Natural killer cell (primary cell): Measurements from ENCODE around the gene TTC9B. TPM values are rescaled to one million over a fixed set of nuclear protein-coding genes. Genes with fewer than 3 reads are reported as not detected.

Experiments used
- ATAC-seq, 3 donors: fragments of 150-1000 bp in 2 of 3; fragments of 200-7000 bp in 1 of 3; cut with Tn5 transposase; 1 replicate in 1 of 3; 2 replicates in 2 of 3; pipeline ENCODE4 v1.10.0; 2021; ENCODE audit warnings: mild to moderate bottlenecking in 2 of 3, moderate library complexity in 2 of 3
- DNase-seq, 2 donors: peaks; one replicate each; pipeline versions ENCODE4 v3.0.0 to v3.0.0-alpha.2; 2013 to 2021; ENCODE audit warnings: mixed read lengths in 1 of 2
- H3K27ac ChIP-seq: one replicate; pipeline ENCODE4 v1.5.1; 2013; ENCODE audit warnings: mild to moderate bottlenecking, low read length
- H3K27me3 ChIP-seq: one replicate; pipeline ENCODE4 v1.6.1; 2013; ENCODE audit warnings: low read length; ENCODE audit not compliant: control insufficient read depth, insufficient read depth
- H3K36me3 ChIP-seq: one replicate; pipeline ENCODE4 v1.6.1; 2013; ENCODE audit warnings: low read length; ENCODE audit not compliant: control insufficient read depth, insufficient read depth
- H3K4me1 ChIP-seq: one replicate; pipeline ENCODE4 v1.6.1; 2013; ENCODE audit warnings: low read length; ENCODE audit not compliant: control insufficient read depth, insufficient read depth
- H3K4me3 ChIP-seq: one replicate; pipeline ENCODE4 v1.5.1; 2013; ENCODE audit warnings: low read length
- H3K9me3 ChIP-seq: one replicate; pipeline ENCODE4 v1.6.1; 2013; ENCODE audit warnings: low read length; ENCODE audit not compliant: control insufficient read depth, insufficient read depth
- H3K27ac Mint-ChIP-seq, 2 donors: one replicate each; pipeline ENCODE4 v1.8.0; 2022; ENCODE audit warnings: mild to moderate bottlenecking in 2 of 2, mixed read lengths in 2 of 2, moderate library complexity in 1 of 2
- H3K27me3 Mint-ChIP-seq, 2 donors: one replicate each; pipeline ENCODE4 v1.8.0; 2022; ENCODE audit warnings: low read depth in 2 of 2, mixed read lengths in 2 of 2
- H3K36me3 Mint-ChIP-seq: one replicate; pipeline ENCODE4 v1.8.0; 2022; ENCODE audit warnings: mixed read lengths
- H3K4me1 Mint-ChIP-seq, 2 donors: one replicate each; pipeline ENCODE4 v1.8.0; 2022; ENCODE audit warnings: mixed read lengths in 2 of 2
- H3K4me3 Mint-ChIP-seq: one replicate; pipeline ENCODE4 v1.8.0; 2022; ENCODE audit warnings: mild to moderate bottlenecking, moderate library complexity, mixed read lengths
- H3K9me3 Mint-ChIP-seq, 2 donors: one replicate each; pipeline ENCODE4 v1.8.0; 2022; ENCODE audit warnings: mixed read lengths in 2 of 2
- CTCF ChIP-seq: fragments of 200-600 bp; IDR thresholded peaks from one replicate; pipeline ENCODE4 v1.8.0; 2022; ENCODE audit warnings: antibody characterized with exemption
- WGBS: methylation state at CpG from one replicate; pipeline ENCODE4 v1.1.7; 2013; ENCODE audit warnings: missing lambda C conversion rate; ENCODE audit not compliant: insufficient coverage; 5-methylcytosine and 5-hydroxymethylcytosine counted together
- intact Hi-C: fragments of 100-400 bp; cut with micrococcal nuclease; formaldehyde crosslinking; loops from one replicate; pipeline ENCODE4 v1.14.2; 2022
- total RNA-seq, 4 donors: library from RNA; stranded (reverse); fragments of 120-200 nt in 1 of 4; gene quantifications; one replicate each; pipeline versions ENCODE4 v1.2.3 to v1.2.4, GENCODE V29; 2013 to 2022

The TTC9B gene
- total RNA-seq, 3 donors from 2014 or later (not counting 1 experiment from before 2014, with no cell fraction given) = not detected

- H3K36me3 Mint-ChIP-seq = no peaks in the 10 kb centered on the region
- TF ChIP-seq CTCF = no peak
Measured at GRCh38 chr19:40240332-40240731, 22.1 kb upstream of the TTC9B start.

GRCh38 chr19:40239415-40240226 lies 21.4 kb upstream of the TTC9B start:
- Histone ChIP-seq H3K27ac (no peak overlapping the region), H3K36me3 (peaks cover 67% of the 10 kb centered on the region), H3K9me3 (no peaks in the 10 kb centered on the region), H3K27me3 (no peaks in the 10 kb centered on the region), H3K4me1 (no peaks in the 10 kb centered on the region), H3K4me3 (no peak overlapping the region)
- DNase-seq (no peak), ATAC-seq (no peak)
- Mint-ChIP-seq H3K9me3 (no peaks in the 10 kb centered on the region), H3K36me3 (no peaks in the 10 kb centered on the region), H3K27me3 (no peaks in the 10 kb centered on the region), H3K27ac (no peak overlapping the region), H3K4me3 (no peak overlapping the region), H3K4me1 (peaks cover 3 to 21% of the 10 kb centered on the region in 2 donors)
- TF ChIP-seq CTCF = no peak
- intact Hi-C loops = no loop called here
- 96% methylated on average over 12 of the region's 12 CpGs for WGBS

More at GRCh38 chr19:40240332-40240731, 22.1 kb upstream of the TTC9B start:
- H3K27me3 Mint-ChIP-seq = no peaks in the 10 kb centered on the region
- ATAC-seq (no peak), DNase-seq (no peak)
- Histone ChIP-seq H3K27ac (no peak overlapping the region), H3K9me3 (no peaks in the 10 kb centered on the region), H3K27me3 (no peaks in the 10 kb centered on the region), H3K4me3 (no peak overlapping the region), H3K36me3 (peaks cover 62% of the 10 kb centered on the region), H3K4me1 (no peaks in the 10 kb centered on the region)
- H3K27ac Mint-ChIP-seq = no peak overlapping the region
- no peak overlapping the region for H3K4me3 Mint-ChIP-seq
- WGBS = 90% methylated on average over 6 of the region's 6 CpGs
- peaks cover 9 to 29% of the 10 kb centered on the region in 2 donors for H3K4me1 Mint-ChIP-seq
- intact Hi-C loops = no loop called here
- no peaks in the 10 kb centered on the region for H3K9me3 Mint-ChIP-seq

- WGBS = 97% methylated on average over 5 of the region's 9 CpGs
- H3K27ac Mint-ChIP-seq = no peak overlapping the region
Measured at GRCh38 chr19:40238775-40239174, 20.6 kb upstream of the TTC9B start.

More at GRCh38 chr19:40238775-40239174, 20.6 kb upstream of the TTC9B start:
- no peaks in the 10 kb centered on the region for H3K4me1 ChIP-seq
- H3K4me3 Mint-ChIP-seq = no peak overlapping the region
- peaks cover 68% of the 10 kb centered on the region for H3K36me3 ChIP-seq
- no peak for ATAC-seq
- peaks cover 0 to 16% of the 10 kb centered on the region in 2 donors for H3K4me1 Mint-ChIP-seq
- no peak overlapping the region for H3K27ac ChIP-seq
- TF ChIP-seq CTCF = no peak
- H3K9me3 ChIP-seq = no peaks in the 10 kb centered on the region
- H3K27me3 Mint-ChIP-seq = no peaks in the 10 kb centered on the region
- no peaks in the 10 kb centered on the region for H3K9me3 Mint-ChIP-seq
- H3K27me3 ChIP-seq = no peaks in the 10 kb centered on the region
- intact Hi-C loops = no loop called here
- no peaks in the 10 kb centered on the region for H3K36me3 Mint-ChIP-seq
- H3K4me3 ChIP-seq = no peak overlapping the region
- no peak for DNase-seq
